ENCODE results near the gene DRD3. TPM values are rescaled to one million over a fixed set of nuclear protein-coding genes. Genes with fewer than 3 reads are reported as not detected.

The DRD3 gene
- polyA plus RNA-seq, 10 donors: not detected

DNA sequence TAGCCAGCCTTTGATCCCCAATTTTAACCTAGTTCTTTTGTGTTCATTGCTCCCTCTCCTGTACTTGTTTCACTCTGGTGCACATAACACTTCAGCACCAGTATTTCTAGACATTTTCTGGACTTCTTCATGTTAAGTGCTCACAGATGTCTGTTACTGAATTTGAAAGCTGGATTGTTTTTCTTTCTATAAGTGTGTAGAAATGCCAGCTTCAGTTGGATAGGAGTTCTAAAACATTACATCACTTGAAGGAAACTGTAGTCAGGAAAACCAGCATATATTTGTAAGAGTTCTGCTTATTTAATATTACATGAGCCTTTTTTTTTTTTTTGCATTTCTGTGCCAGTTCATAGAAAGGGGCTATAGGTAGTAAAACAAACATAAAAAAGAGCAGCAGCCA is 100.7 kb downstream of the DRD3 start:
- no peak for DNase-seq

Other genes starting within 250 kb of the DRD3 start
- gene ZDHHC23, start 231.0 kb downstream of the DRD3 start, polyA plus RNA-seq (ENCODE audit: insufficient read length in 10 of 10): 1 to 10 TPM in 4 of 10 donors, under 1 TPM in 6; 0.62 to 1.6 (median 0.95) TPM
- 1 to 10 TPM; 2.1 to 6.1 (median 3.5) TPM for gene CCDC191, start 122.5 kb downstream of the DRD3 start, polyA plus RNA-seq (ENCODE audit: insufficient read length in 10 of 10)
- gene QTRT2, start 122.3 kb downstream of the DRD3 start, polyA plus RNA-seq (ENCODE audit: insufficient read length in 10 of 10): 10 to 100 TPM in 7 of 10 donors, 1 to 10 TPM in 3; 8.4 to 18.4 (median 12.8) TPM
- under 1 TPM in 2 of 10 donors, not detected in 8; 0.12 to 0.17 TPM for gene ZNF80, start 58.5 kb upstream of the DRD3 start, polyA plus RNA-seq (ENCODE audit: insufficient read length in 10 of 10)
- gene TIGIT, start 115.0 kb upstream of the DRD3 start, polyA plus RNA-seq (ENCODE audit: insufficient read length in 10 of 10): 1 to 10 TPM in 1 of 10 donors, under 1 TPM in 5, not detected in 4; 0.12 to 1.6 (median 0.18) TPM

Measured in muscle of back (tissue), 11 donors.